HG03060 (cell line): ENCODE results near the gene RPL12.

ENCODE experiments used
- ATAC-seq: cut with Tn5 transposase; IDR thresholded peaks from one replicate; pipeline ENCODE4 v1.9.1; 2021; ENCODE audit warnings: low read depth, moderate number of reproducible peaks; ENCODE audit not compliant: unreplicated experiment

Gene RPL12

GRCh38 chr9:127444921-127445850, 6.0 kb downstream of the RPL12 start:
- ATAC-seq = no peak

DNA sequence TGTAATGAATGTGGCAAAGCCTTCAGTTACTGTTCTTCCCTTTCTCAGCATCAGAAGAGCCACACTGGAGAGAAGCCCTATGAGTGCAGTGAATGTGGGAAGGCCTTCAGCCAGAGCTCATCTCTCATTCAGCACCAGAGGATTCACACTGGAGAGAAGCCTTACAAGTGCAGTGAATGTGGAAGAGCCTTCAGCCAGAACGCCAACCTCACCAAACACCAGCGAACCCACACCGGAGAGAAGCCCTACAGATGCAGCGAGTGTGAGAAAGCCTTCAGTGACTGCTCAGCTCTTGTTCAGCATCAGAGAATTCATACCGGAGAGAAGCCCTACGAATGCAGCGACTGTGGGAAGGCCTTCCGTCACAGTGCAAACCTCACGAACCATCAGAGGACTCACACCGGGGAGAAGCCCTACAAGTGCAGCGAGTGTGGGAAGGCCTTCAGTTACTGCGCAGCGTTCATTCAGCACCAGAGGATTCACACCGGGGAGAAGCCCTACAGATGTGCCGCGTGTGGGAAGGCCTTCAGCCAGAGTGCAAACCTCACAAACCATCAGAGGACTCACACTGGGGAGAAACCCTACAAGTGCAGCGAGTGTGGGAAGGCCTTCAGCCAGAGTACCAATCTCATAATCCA, 6.8 kb downstream of the RPL12 start:
- no peak for ATAC-seq

DNA sequence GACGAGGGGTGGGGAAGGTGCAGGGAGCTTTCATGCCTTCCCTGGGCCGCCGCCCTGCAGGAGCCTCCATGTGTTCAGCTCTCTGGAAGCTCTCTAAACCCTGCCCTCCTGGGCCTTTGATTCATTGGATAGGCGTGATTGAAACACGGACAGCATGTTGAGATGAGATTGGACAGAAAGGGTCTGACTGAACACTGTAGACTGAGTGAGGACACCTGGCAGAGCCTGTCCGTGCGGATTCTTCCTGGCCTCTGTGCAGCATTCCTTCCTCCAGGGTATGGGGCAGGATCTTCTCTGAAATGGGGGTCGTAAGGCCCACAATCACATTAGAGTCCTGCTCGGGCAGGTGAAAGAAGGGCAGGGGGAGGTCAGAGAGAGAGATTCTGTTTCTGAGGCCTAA, 12.8 kb downstream of the RPL12 start:
- ATAC-seq = no peak

GRCh38 chr9:127437497-127438264, 13.5 kb downstream of the RPL12 start:
- ATAC-seq = no peak

DNA sequence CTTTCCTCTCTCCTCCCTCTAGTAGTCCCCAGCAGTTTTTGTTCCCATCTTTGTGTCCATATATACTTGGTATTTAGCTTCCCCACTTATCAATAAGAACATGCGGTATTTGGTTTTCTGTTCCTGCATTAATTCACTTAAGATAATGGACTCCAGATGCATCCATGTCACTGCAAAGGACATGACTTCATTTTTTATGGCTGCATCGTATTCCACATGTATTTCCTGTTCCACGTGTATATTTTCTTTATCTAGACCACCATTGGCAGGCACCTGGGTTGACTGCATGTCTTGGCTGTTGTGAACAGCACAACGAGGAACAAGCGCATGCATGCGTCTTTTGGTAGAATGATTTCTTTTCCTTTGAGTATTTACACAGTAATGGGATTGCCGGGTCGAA, 20.8 kb downstream of the RPL12 start:
- no peak for ATAC-seq

GRCh38 chr9:127428348-127428747, 22.9 kb downstream of the RPL12 start:
- no peak for ATAC-seq

DNA sequence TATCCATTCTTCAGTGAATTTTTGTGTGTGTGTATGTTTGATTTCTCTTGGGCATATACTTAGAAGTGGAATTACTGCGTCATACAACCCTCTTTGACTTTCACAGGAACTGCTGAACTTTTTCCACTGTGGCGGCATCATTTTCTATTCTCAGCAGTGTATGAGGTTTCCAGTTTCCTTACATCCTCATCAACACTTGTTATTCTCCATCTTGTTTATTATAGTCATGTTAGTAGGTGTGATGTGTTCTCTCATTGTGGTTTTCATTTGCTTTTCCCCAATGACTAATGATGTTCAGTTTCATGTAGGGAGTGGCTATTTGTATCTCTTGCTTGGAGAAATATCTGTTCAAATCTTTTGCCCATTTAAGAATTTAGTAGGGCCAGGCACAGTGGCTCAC, 24.4 kb downstream of the RPL12 start:
- ATAC-seq = no peak

DNA sequence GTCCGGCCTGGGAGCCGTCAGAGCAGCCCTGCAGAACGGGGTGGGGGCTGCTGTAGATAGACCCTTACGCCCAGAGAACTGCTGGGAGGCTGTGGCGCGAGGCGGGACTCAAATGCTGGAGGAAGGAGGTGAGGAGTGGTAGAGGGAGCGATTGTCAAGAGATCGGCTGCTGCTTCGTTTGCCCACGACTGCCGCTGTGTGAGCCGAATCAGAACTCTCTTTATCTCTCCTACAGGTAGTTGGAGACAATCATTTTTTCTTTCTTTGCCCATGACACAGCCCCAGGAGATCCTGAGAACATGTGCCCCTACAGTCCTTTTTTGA, 26.6 kb downstream of the RPL12 start:
- ATAC-seq = peak; percentile 6

- ATAC-seq = peak; percentile 52
Observed at GRCh38 chr9:127423934-127424675, 27.1 kb downstream of the RPL12 start, which contains the start of gene ZNF79. Gene ZNF79, plus strand, starts transcription at chr9:127424382. Its CDS starts 406 bp downstream, at chr9:127424788.

DNA sequence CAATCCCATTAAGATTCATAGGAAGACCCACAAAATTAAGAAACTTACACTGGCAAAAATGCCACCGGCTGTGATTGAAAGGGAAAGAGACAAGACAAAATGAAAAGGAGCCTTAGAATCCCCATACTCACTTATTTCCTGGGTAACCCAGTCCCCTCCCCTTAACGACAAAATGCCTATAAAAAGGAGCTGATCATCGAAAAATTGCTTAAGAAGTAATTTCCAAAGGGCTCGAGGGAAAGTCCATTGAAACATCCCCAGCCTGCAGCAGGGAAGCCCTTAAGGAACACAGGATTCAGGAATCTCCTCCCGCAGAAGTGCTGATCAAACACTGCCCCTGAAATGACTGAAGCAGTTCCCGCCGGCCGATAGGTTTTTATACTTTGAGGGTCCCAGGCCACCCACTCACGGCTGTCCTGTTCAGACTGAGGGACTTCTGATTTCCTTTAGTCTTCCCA, 27.7 kb downstream of the RPL12 start:
- ATAC-seq = no peak

- ATAC-seq = no peak
Observed at GRCh38 chr9:127422787-127423186, 28.4 kb downstream of the RPL12 start.

- no peak for ATAC-seq
Observed at GRCh38 chr9:127422133-127422782, 28.9 kb downstream of the RPL12 start.

DNA sequence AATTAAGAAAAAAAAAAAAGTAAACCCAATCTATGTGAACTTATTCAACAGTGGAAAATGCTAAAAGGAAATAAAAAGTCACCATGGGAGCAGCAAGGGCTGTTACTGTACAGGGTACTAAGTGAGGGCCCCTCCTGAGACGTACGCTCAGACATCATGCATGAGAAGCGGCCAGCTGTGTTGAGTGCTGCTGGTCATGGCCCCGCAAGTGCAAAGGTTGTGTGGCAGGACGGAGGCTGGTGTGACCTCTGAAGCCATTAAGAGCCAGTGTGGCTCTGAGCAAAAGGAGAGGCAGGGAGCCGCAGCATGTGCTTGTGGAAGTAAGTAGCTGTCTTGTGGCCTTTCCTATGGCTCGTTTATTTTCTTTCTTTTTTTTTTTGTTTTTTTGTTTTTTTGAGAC, 30.1 kb downstream of the RPL12 start:
- ATAC-seq = no peak

DNA sequence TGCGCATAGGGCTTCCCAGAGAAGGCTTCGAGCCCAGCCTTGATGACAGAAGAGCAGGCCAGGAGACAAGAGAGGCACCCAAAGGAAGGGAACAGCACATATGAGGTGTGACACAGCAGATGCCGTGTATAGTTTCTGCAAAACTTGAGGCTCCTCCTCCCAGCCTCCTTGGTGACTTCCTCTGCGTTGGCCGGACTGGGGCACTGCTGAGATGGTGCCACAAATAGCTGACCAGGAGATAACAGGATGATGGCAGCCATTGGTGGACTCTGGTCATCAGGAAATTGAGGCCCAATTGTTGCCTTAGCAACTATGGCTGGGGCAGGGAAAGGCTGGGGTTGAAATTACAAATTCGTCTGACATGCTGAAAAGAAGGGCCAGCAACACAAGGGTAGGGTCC, 31.9 kb downstream of the RPL12 start:
- ATAC-seq = no peak

DNA sequence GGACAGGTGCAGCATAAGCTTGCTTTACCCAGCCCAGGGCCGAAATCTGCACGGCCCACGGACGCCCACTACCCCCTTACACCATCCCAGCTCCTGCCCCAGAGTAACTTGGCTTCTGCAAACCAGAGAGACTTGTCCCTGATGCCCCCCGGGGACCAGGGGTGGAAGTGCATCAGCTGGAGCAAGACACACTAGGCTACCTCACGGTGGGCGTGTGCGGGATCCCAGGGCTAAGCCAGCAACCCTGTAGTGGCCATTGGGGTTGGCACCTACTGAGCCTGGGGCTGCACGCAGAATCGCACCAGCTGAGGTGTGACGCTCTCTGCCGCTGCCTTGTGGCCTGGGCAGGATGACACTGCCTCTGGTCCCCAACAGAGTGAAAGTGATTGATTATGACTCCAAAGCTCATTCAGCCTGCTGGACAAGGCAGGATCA, 33.2 kb downstream of the RPL12 start:
- ATAC-seq = no peak

DNA sequence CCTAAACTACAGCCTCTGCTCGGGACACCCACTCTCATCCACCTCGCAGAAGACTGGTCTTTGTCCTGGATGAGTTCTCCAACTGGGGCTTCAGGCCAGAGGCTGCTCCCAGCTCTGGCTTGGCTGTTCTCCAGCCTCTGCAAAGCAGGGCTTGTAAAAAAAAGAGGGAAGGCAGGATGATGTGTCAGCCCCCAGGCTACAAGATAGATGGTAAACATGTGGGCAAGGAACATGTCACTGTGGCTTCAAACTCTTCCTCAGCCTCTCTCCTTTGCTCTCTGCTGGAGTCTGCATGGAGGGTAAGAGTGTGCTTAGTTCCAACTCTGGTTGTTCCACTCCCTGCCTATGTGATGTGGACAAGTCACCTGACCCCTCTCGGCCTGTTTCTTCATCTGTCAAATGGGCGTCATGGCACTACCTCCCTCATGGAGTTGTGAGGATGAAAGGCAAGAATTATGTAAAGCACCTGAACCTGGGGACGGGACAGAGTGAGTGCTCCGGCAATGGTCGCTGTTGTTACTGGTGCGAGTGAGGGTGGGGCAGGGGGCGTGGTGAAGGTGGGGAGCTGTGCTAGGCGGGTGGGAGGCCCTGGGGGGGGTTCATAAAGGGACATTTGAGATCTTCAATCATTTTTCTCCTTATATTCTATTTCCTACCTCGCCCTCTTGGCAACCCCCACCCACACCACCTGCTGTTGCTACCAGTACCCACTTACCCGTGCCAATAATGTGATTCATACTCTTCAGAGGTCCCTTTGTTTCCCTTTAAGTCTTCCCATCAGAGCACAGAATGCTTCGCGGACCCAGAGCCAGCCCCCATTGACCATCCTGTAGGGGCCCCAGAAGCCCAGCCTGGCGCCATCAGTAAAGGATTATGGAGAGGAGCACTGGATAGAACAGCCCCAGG, 33.8 kb downstream of the RPL12 start:
- no peak for ATAC-seq

- no peak for ATAC-seq
Observed at GRCh38 chr9:127415657-127416056, 35.5 kb downstream of the RPL12 start.

DNA sequence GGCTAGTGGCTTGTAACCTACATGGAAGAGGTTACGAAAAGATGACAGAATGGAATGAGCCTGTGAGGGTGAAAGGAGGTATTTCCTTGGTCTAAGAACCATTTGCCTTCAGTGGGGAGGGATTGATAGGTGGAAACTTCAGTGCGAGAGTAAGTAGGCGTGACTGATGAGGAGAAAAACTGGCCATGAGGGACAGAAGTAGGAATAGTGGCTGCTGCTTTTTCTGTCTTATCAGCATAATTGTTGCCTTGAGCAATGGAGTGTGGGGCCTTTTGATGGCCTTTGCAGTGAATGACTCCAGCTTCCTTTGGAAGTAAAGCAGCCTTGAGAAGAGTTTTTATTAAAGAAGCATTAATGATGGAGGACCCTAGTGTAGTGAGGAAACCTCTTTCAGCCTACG, 36.1 kb downstream of the RPL12 start:
- no peak for ATAC-seq

DNA sequence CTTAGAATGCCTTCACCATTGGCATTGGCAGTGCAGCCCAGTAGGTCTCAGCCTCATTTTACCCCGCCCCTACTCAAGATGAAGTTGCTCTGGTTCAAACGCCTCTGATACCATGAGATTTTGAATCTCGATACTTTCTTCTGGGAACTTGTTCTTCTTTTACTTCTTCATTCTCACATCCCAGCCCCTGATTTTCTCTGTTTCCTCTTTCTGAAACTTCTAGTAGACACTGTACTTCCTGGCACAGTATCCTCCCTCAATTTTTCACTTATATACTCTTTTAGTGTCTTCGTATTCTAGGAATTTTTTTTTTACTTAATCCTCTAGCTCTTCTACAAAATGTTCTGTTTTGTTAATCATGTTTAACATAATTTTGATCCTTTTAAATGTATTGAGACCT, 40.1 kb downstream of the RPL12 start:
- ATAC-seq = no peak
